Activated CD4-positive, alpha-beta T cell treated with anti-CD3 and anti-CD28 coated beads, Interleukin-2, Interleukin-4, amounts not matched to agents 100 ng/mL and 50 ng/mL, durations not matched to agents 16 hours and 8 hours (primary cell): ENCODE results near the gene LRRFIP2.

Source experiments
- DNase-seq: peaks from one replicate; pipeline ENCODE4 v3.0.0-alpha.2; 2020; ENCODE audit warnings: low spot score

Gene LRRFIP2

GRCh38 chr3:37025561-37026335 is 148.6 kb downstream of the LRRFIP2 start:
- no peak for DNase-seq

GRCh38 chr3:37024820-37025405 is 149.5 kb downstream of the LRRFIP2 start:
- DNase-seq, result no peak

GRCh38 chr3:37024092-37024491 is 150.3 kb downstream of the LRRFIP2 start:
- peak; percentile 10 for DNase-seq

GRCh38 chr3:37017683-37018082 is 156.7 kb downstream of the LRRFIP2 start:
- no peak for DNase-seq

- no peak for DNase-seq
Measured at GRCh38 chr3:37016903-37017302, 157.5 kb downstream of the LRRFIP2 start.

- no peak for DNase-seq
Measured at GRCh38 chr3:37015642-37016041, 158.7 kb downstream of the LRRFIP2 start.

GRCh38 chr3:37014620-37015019 is 159.8 kb downstream of the LRRFIP2 start:
- no peak for DNase-seq
